ENCODE results near the gene CHCHD6.

The CHCHD6 gene

GRCh38 chr3:126835472-126836219, 131.6 kb downstream of the CHCHD6 start:
- Histone ChIP-seq H4K91ac (ENCODE audit: low read depth, low read length, poor library complexity) (no peak overlapping the region), H2BK12ac (ENCODE audit: low read length) (no peak overlapping the region), H3K14ac (ENCODE audit: low read length) (no peak overlapping the region), H4K8ac (ENCODE audit: low read depth, low read length) (no peak overlapping the region), H2AFZ (ENCODE audit: low read length) (no peak overlapping the region), H2AK5ac (ENCODE audit: low read depth, low read length) (no peak overlapping the region), H3K9ac (ENCODE audit: low read depth, low read length, poor library complexity) (no peak overlapping the region), H2BK120ac (ENCODE audit: low read depth, low read length) (no peak overlapping the region), H3K4ac (ENCODE audit: low read length) (no peak overlapping the region), H3K23ac (ENCODE audit: low read depth, low read length, poor library complexity) (no peak overlapping the region), H2BK5ac (ENCODE audit: low read length) (no peak overlapping the region), H3K9me3 (replicated peaks in 1 of 2; ENCODE audit: control insufficient read depth in 2 of 2, insufficient read depth in 1 of 2, low read depth in 1 of 2, low read length in 2 of 2) (no peaks in the 10 kb centered on the region), H3K18ac (ENCODE audit: low read length) (no peak overlapping the region), H3K79me1 (ENCODE audit: low read depth, low read length) (no peaks in the 10 kb centered on the region), H3K4me1 (ENCODE audit: control insufficient read depth in 2 of 2, insufficient read depth in 1 of 2, low read depth in 1 of 2, low read length in 2 of 2) (peaks cover 0 to 3% of the 10 kb centered on the region in 2 donors), H2BK15ac (ENCODE audit: low read length) (no peak overlapping the region), H3K27me3 (ENCODE audit: control insufficient read depth in 3 of 3, insufficient read depth in 3 of 3, low read depth in 1 of 3, low read length in 3 of 3) (no peaks in the 10 kb centered on the region), H3K4me3 (ENCODE audit: low read length in 2 of 2) (no peak overlapping the region), H3K27ac (replicated peaks; ENCODE audit: low read length) (no peak overlapping the region), H3K4me2 (ENCODE audit: insufficient read depth, low read length, poor library complexity, severe bottlenecking) (no peak overlapping the region), H3K36me3 (replicated peaks in 1 of 2; ENCODE audit: control insufficient read depth in 2 of 2, insufficient read depth in 2 of 2, low read length in 2 of 2) (no peaks in the 10 kb centered on the region)
- DNase-seq (ENCODE audit: low spot score) = no peak
- no CpG with 5 or more reads among the region's 9 CpGs for WGBS, 2 donors (ENCODE audit: extremely low coverage in 2 of 2, insufficient read length in 2 of 2, insufficient replicate concordance in 1 of 2)

DNA sequence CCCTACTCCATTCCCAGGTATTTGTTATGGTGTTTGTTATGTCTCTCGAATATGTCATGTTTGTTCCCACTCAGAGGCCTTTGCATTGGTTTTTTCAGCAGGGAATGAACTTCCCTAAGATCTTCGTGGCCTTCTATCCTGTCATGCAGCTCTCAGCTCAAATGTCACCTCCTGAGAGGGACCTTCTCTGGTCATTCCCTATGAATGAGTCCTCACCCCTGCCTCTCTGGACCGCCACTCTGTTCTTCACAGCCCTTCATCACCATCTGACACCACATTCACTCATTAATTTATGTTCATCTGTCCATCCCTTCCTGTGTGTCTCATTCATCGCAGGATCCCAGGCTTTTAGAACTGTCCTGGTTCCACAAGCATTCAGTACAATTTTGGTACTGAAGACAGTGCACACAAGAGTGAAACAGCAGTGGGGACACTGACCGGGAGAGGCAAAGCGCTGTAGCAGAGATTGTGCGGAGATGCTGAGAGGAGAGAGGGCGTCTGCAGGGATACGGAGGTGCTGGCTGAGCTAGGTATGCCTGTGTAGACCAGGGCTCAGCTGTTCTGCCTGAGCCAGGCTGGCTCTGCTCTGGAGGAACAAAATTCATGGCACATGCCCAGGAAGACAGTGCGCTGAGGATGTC, 132.3 kb downstream of the CHCHD6 start:
- WGBS, 2 donors (ENCODE audit: extremely low coverage in 2 of 2, insufficient read length in 2 of 2, insufficient replicate concordance in 1 of 2) = no CpG with 5 or more reads among the region's 10 CpGs
- Histone ChIP-seq H3K23ac (ENCODE audit: low read depth, low read length, poor library complexity) (no peak overlapping the region), H3K4me3 (ENCODE audit: low read length in 2 of 2) (no peak overlapping the region), H3K4me2 (ENCODE audit: insufficient read depth, low read length, poor library complexity, severe bottlenecking) (no peak overlapping the region), H2BK5ac (ENCODE audit: low read length) (no peak overlapping the region), H3K36me3 (replicated peaks in 1 of 2; ENCODE audit: control insufficient read depth in 2 of 2, insufficient read depth in 2 of 2, low read length in 2 of 2) (no peaks in the 10 kb centered on the region), H2BK120ac (ENCODE audit: low read depth, low read length) (no peak overlapping the region), H2AK5ac (ENCODE audit: low read depth, low read length) (no peak overlapping the region), H3K4me1 (ENCODE audit: control insufficient read depth in 2 of 2, insufficient read depth in 1 of 2, low read depth in 1 of 2, low read length in 2 of 2) (peaks cover 0 to 3% of the 10 kb centered on the region in 2 donors), H4K91ac (ENCODE audit: low read depth, low read length, poor library complexity) (no peak overlapping the region), H3K14ac (ENCODE audit: low read length) (no peak overlapping the region), H3K9ac (ENCODE audit: low read depth, low read length, poor library complexity) (no peak overlapping the region), H2BK12ac (ENCODE audit: low read length) (no peak overlapping the region), H3K27ac (replicated peaks; ENCODE audit: low read length) (no peak overlapping the region), H3K79me1 (ENCODE audit: low read depth, low read length) (no peaks in the 10 kb centered on the region), H3K27me3 (ENCODE audit: control insufficient read depth in 3 of 3, insufficient read depth in 3 of 3, low read depth in 1 of 3, low read length in 3 of 3) (no peaks in the 10 kb centered on the region), H2BK15ac (ENCODE audit: low read length) (no peak overlapping the region), H3K18ac (ENCODE audit: low read length) (no peak overlapping the region), H4K8ac (ENCODE audit: low read depth, low read length) (no peak overlapping the region), H3K4ac (ENCODE audit: low read length) (peak overlapping the region; percentile 31), H3K9me3 (replicated peaks in 1 of 2; ENCODE audit: control insufficient read depth in 2 of 2, insufficient read depth in 1 of 2, low read depth in 1 of 2, low read length in 2 of 2) (no peaks in the 10 kb centered on the region), H2AFZ (ENCODE audit: low read length) (no peak overlapping the region)
- no peak for DNase-seq (ENCODE audit: low spot score)

DNA sequence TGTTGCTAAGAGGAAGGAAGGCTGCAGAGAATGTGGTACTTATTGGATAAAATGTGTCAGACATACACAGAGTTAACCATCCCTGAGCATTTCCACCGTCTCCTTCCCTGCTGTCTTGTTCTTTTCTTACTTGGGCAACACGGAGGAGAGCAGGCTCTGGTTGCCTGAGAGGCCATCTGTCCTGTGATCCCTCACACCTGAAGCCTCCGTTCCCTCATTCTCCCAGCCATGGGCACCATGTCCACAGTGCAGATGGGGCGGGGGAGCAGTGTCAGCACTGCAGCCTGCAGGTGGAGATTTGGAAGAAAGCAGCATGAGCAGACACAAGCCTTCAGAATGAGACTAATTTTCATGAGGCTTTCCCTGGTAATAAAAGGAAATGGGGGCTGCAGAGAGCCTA, 133.7 kb downstream of the CHCHD6 start:
- Histone ChIP-seq H3K79me1 (ENCODE audit: low read depth, low read length) (no peaks in the 10 kb centered on the region), H2AK5ac (ENCODE audit: low read depth, low read length) (no peak overlapping the region), H3K9ac (ENCODE audit: low read depth, low read length, poor library complexity) (peak overlapping the region; percentile 18), H3K9me3 (replicated peaks in 1 of 2; ENCODE audit: control insufficient read depth in 2 of 2, insufficient read depth in 1 of 2, low read depth in 1 of 2, low read length in 2 of 2) (no peaks in the 10 kb centered on the region), H3K4me1 (ENCODE audit: control insufficient read depth in 2 of 2, insufficient read depth in 1 of 2, low read depth in 1 of 2, low read length in 2 of 2) (peaks cover 0 to 3% of the 10 kb centered on the region in 2 donors), H2BK15ac (ENCODE audit: low read length) (no peak overlapping the region), H2BK12ac (ENCODE audit: low read length) (no peak overlapping the region), H3K4me3 (ENCODE audit: low read length in 2 of 2) (no peak overlapping the region), H3K4me2 (ENCODE audit: insufficient read depth, low read length, poor library complexity, severe bottlenecking) (no peak overlapping the region), H2BK5ac (ENCODE audit: low read length) (no peak overlapping the region), H3K4ac (ENCODE audit: low read length) (no peak overlapping the region), H3K23ac (ENCODE audit: low read depth, low read length, poor library complexity) (no peak overlapping the region), H2AFZ (ENCODE audit: low read length) (no peak overlapping the region), H4K91ac (ENCODE audit: low read depth, low read length, poor library complexity) (no peak overlapping the region), H3K27me3 (ENCODE audit: control insufficient read depth in 3 of 3, insufficient read depth in 3 of 3, low read depth in 1 of 3, low read length in 3 of 3) (no peaks in the 10 kb centered on the region), H3K27ac (replicated peaks; ENCODE audit: low read length) (no peak overlapping the region), H3K14ac (ENCODE audit: low read length) (no peak overlapping the region), H4K8ac (ENCODE audit: low read depth, low read length) (no peak overlapping the region), H3K36me3 (replicated peaks in 1 of 2; ENCODE audit: control insufficient read depth in 2 of 2, insufficient read depth in 2 of 2, low read length in 2 of 2) (no peaks in the 10 kb centered on the region), H2BK120ac (ENCODE audit: low read depth, low read length) (no peak overlapping the region), H3K18ac (ENCODE audit: low read length) (peak overlapping the region; percentile 48)
- no CpG with 5 or more reads among the region's 4 CpGs for WGBS, 2 donors (ENCODE audit: extremely low coverage in 2 of 2, insufficient read length in 2 of 2, insufficient replicate concordance in 1 of 2)
- DNase-seq (ENCODE audit: low spot score) = no peak

DNA sequence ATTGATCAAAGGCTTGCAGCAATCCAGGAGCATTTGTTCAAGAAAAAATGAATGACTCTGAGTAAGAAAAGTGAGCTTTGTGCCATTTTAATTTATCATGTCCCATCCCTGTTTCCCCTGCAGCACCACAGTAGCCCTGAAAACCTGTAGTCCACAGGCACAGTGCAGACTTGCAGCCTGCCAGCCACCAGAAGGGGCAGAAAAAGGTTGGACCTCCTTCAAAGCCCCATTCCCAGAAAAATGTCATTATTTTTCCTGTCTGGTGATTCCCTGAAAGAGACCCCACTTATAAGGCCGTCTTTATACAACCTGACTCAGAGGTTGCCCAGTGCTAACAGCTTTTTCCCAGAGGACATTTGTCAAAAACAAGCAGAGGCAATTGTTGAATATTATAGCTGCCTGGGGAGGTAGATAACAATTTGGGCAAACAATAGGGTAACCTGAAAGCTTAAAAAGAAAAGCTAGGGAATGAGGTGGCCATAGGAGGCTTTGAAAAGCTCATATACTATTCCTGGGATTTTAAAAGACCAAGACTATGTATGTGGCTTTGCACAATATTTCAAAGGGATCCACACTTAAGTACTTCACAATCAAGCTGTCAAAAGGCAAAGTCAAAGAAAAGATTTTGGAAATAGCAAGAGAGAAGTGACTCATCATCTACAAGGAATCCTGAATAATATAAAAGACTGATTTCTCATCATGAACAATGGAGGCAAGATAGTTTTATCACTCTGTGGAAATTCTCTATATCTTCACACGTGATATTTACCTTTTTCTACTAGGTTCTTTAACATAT, 142.1 kb downstream of the CHCHD6 start:
- H3K27me3 ChIP-seq (ENCODE audit: control insufficient read depth in 3 of 3, insufficient read depth in 3 of 3, low read depth in 1 of 3, low read length in 3 of 3) = no peaks in the 10 kb centered on the region
- no peaks in the 10 kb centered on the region for H3K36me3 ChIP-seq (replicated peaks in 1 of 2; ENCODE audit: control insufficient read depth in 2 of 2, insufficient read depth in 2 of 2, low read length in 2 of 2)
- H3K18ac ChIP-seq (ENCODE audit: low read length) = peak overlapping the region; percentile 46
- no peak overlapping the region for H3K4me3 ChIP-seq (ENCODE audit: low read length in 2 of 2)
- H2BK12ac ChIP-seq (ENCODE audit: low read length) = no peak overlapping the region
- no peak overlapping the region for H3K9ac ChIP-seq (ENCODE audit: low read depth, low read length, poor library complexity)
- no peak overlapping the region for H3K14ac ChIP-seq (ENCODE audit: low read length)
- no CpG with 5 or more reads among the region's 2 CpGs for WGBS, 2 donors (ENCODE audit: extremely low coverage in 2 of 2, insufficient read length in 2 of 2, insufficient replicate concordance in 1 of 2)
- H3K23ac ChIP-seq (ENCODE audit: low read depth, low read length, poor library complexity) = no peak overlapping the region
- H2AFZ ChIP-seq (ENCODE audit: low read length) = no peak overlapping the region
- H3K27ac ChIP-seq (replicated peaks; ENCODE audit: low read length) = peak overlapping the region; percentile 16
- no peak overlapping the region for H4K8ac ChIP-seq (ENCODE audit: low read depth, low read length)
- H3K4me1 ChIP-seq (ENCODE audit: control insufficient read depth in 2 of 2, insufficient read depth in 1 of 2, low read depth in 1 of 2, low read length in 2 of 2) = peaks cover 6 to 24% of the 10 kb centered on the region in 2 donors
- no peak overlapping the region for H2AK5ac ChIP-seq (ENCODE audit: low read depth, low read length)
- no peak overlapping the region for H4K91ac ChIP-seq (ENCODE audit: low read depth, low read length, poor library complexity)
- no peak overlapping the region for H2BK15ac ChIP-seq (ENCODE audit: low read length)
- no peak overlapping the region for H2BK120ac ChIP-seq (ENCODE audit: low read depth, low read length)
- DNase-seq (ENCODE audit: low spot score) = no peak
- peaks cover 0 to 6% of the 10 kb centered on the region in 2 donors for H3K9me3 ChIP-seq (replicated peaks in 1 of 2; ENCODE audit: control insufficient read depth in 2 of 2, insufficient read depth in 1 of 2, low read depth in 1 of 2, low read length in 2 of 2)
- H2BK5ac ChIP-seq (ENCODE audit: low read length) = no peak overlapping the region
- no peaks in the 10 kb centered on the region for H3K79me1 ChIP-seq (ENCODE audit: low read depth, low read length)
- H3K4ac ChIP-seq (ENCODE audit: low read length) = no peak overlapping the region
- no peak overlapping the region for H3K4me2 ChIP-seq (ENCODE audit: insufficient read depth, low read length, poor library complexity, severe bottlenecking)
